NCI-H345 treated with DMSO at 0.1 percent for 48 hours (cell line): Measurements from ENCODE around the gene MYO16.
"Not testable (repeated sequence)": the region's sequence is repeated elsewhere in the genome, so short reads cannot be mapped to it uniquely, and the experiment has no call there.

Source experiments
- DNase-seq: peaks from one replicate; lab custom pipeline; 2025; ENCODE audit not compliant: unreplicated experiment; lab: John Stamatoyannopoulos, UW

The MYO16 gene

DNA sequence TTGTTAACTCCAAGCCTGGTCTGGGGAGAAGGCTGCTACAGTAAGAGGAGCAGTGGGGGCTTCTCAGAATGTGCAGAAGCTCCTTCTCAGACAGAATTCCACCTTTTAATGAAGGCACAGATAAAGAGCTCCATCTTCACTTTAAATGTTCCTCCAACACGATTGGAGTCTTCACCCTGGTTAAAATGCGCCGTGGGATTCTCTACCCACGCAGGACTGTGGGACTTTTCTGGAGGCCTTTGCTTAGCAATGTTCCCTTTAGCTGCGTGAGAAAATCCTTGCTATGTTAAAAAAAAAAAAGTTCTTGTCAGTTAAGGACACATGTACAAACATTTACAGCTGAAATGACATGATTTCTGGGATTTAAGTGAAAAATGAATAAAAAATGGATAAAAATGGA, 546.3 kb downstream of the MYO16 start:
- DNase-seq = no peak

DNA sequence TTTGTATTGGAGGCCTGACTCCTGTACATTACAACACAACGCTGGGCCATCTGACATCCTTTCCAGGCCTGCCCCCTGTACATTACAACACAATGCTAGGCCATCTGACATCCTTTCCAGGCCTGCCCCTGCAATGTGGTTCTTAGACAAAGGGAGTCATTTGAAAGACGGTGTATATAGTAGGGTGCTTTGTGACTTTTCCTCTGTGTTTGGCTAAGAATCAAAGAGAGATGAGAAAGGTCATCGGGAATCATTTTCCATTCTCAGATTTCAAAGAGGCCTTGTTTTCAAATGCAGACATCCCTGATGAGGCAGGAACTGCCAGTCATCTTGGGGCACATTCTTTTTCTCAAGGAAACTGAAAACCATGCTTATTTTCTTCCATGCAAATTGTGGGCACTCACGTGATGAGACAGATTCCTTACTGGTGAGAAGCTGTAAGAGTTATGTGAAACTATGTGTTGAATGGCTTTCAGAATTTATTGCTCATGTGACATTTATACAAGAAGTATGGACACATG, 551.6 kb downstream of the MYO16 start:
- no peak for DNase-seq

DNA sequence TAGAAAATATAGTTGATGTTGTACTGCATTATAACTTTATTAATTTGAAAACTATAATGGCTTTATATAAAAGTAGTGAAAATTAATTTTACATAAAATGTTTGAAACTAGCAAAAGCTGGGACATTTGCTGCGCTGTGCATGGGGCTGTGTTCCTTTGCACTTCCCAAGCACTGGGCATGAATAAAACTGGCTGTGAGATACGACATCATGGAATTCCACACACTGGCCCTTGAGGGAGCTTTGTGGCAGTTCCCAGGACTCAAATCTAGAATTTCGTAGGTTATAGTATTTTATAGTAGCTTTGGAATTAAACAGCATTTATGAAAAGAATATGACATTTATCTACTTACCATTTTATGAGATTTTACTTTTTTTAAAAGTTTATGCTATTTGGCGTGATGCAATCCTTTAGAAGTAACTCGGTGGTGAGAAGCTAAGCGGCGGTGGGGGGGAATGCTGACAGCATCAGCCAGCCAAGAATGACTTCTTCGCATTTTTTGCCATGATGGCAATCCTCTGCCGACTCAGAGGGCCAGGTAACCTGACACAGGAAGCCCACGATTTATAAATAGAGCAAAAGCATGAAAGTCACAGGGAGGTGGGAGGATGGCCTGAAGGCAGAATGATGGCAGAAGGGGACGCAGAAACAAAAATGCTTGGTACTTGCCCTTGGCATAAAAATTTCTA, 553.5 kb downstream of the MYO16 start:
- DNase-seq = no peak

DNA sequence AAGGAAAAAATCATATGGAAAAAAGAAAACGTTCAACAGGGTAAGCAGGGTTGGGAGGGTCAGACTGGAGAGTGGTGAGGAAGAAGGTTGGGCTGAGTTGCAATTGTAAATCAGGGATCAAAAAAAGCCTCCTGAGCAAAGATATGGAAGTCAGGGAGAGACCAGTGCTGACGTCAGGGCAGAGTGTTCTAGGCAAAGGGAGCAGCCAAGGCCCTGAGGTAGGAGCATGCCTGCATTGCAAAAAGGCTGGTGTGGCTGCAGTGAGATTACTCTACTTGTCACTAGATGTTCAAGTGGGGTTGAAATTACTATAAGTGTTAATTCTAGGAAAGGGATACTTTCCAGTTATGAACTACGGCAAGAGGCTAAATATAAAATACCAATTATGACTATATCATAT, 562.0 kb downstream of the MYO16 start:
- no peak for DNase-seq

- no peak for DNase-seq
These were observed 562.9 kb downstream of the MYO16 start for GRCh38 chr13:109192306-109192705.

- DNase-seq = no peak
These were observed 567.5 kb downstream of the MYO16 start for GRCh38 chr13:109196948-109197347.

DNA sequence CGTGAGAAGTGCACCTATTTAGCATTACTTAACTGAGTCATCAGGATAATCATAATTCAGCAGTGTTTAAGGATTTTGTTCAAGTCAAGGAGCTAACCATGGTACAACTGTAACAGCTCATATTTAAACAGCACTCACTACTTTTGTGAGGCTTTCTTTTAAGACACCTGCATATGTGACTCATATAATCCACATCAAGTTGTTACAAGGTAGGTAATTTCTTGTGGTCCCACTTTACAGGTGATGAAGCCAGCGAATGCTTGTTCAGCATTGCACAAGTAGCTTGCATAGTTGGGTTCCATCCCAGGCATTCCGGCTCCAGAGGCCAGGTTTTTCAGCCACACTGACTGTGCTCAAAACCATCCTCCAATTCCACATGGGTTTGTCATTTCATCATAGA, 569.2 kb downstream of the MYO16 start:
- no peak for DNase-seq

GRCh38 chr13:109199280-109199679, 569.9 kb downstream of the MYO16 start:
- no peak for DNase-seq

DNA sequence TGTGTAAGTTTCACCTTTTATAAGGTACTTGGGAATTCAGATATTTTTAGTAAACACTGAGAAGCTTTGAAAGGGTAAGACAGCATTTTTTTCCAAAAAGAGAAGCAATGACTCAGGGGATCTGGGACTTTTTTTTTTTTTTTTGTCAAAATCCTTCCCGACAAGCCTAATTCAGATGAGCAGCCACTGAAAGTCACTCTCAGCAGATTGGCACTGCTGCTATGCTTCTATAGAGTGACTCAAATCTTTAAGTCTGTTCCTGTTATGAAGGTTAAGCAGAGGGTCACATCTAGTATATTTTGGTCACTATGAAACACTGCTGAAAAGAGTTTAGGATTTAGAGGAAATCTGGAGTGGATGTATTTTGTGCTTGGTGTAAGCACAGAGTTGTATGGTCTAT, 571.1 kb downstream of the MYO16 start:
- no peak for DNase-seq

DNA sequence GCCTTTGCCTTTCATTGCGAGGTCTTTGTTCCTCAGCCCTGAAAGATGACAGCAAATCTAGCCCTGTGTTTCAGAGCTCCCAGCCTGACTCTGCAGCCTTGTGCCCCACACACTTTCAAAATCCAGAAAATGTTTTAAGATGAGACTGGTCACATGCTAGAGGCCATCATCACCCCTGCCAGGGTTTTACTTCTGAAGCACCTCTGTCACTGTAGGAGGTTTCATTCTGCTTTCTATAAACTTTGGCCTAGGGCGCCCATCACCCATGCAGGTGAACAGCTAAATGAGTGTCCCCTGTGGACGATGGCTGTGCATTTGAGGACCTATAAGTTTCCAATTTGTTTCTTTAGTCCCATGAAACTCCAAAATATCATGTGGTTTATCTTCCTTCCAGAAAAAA, 574.2 kb downstream of the MYO16 start:
- no peak for DNase-seq

GRCh38 chr13:109204252-109204651, 574.8 kb downstream of the MYO16 start:
- no peak for DNase-seq

DNA sequence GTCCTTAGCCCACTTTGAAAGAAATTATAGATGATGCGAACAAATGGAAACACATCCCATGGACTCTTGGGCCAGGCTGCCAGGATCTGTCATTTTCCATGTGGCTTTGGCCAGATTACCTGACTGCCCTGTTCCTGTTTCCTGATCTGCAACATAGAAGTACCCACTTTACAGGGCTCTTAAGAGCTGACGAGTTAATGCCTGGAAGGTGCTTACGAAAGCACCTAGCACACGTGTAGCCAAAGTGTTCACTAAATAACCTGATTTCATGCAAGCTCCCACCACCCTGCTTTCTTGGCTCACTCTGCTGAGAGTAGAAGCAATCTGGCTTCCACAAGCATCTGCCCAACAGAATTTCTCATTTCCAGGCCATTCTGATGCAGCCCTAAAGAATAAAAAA, 575.2 kb downstream of the MYO16 start:
- DNase-seq = no peak

DNA sequence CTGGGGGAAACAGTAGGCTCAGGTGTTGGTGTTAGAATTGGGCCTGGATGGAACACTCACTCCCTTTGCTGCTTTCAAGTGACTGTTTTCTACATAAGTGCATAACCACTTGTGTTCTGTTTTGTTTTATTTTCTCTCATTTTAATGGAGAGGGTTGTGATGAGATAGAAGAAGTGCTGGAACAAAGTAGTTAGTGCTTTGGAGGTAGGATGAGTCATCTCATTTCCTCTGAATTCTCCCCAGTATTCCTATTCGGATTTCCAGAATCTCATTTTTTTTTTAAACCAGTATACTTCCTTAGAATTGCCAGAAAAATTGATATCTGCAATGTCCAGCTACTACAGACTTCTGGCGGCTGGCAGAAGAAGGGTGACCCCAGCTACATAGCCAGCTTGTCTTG, 575.9 kb downstream of the MYO16 start:
- no peak for DNase-seq

GRCh38 chr13:109206616-109207015, 577.2 kb downstream of the MYO16 start:
- no peak for DNase-seq

DNA sequence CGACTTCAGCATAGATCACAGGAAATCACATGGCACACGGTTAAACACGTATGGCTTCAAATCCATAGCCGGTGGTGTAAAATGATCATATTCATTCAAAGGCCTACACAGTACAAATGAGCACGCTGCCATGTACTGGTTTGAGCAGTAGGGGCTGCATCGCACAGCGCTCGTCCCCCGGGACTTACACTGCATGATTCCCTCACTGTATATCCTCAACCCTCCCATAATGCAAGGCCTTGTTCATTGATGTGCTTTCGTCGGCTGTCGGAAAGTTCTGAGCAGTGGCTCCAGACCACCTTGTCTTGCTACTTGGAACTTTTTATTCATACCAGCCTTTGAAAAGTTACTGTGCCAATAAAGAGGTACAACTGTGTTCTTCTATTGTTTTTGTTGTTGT, 578.2 kb downstream of the MYO16 start:
- no peak for DNase-seq

DNA sequence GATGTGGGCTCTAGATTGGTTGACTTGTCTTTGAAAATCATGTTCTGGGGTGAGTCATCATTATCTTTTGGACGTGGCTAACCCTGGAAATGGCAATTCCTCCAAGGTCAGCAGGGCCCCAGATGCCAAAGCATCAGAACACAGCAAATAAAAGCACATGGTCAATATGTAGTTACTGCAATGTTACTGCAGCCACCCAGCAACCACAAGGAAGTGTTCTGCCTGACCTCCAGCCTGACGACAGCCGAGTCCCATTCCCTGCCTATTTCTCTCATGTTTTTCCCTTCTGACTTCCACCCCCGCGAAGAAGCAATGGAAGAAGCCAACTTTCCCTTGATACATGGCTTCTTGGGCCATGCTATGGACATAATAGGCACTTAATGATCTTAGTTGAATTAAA, 579.1 kb downstream of the MYO16 start:
- no peak for DNase-seq

GRCh38 chr13:109209526-109209925, 580.1 kb downstream of the MYO16 start:
- DNase-seq = no peak

- no peak for DNase-seq
These were observed 582.2 kb downstream of the MYO16 start for GRCh38 chr13:109211616-109212015.

DNA sequence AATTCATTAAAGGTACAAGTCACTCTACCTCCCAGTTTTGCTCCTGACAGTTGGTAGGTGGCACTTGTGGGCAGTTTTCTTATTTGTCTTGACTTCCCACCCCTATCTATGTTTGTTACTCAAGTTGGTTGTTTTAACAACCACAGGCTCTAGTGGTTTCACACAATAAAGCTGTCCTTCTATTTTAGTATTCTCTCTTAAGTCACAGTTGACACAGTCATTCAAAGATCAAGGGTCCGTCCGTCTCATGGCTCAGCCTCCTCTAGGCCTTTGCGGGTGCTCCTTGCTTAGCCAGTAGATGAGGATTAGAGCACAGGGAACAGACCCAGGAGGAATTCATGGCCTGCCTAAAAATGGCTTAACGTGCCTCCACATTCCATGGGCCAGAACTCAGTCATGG, 583.2 kb downstream of the MYO16 start:
- DNase-seq = no peak

DNA sequence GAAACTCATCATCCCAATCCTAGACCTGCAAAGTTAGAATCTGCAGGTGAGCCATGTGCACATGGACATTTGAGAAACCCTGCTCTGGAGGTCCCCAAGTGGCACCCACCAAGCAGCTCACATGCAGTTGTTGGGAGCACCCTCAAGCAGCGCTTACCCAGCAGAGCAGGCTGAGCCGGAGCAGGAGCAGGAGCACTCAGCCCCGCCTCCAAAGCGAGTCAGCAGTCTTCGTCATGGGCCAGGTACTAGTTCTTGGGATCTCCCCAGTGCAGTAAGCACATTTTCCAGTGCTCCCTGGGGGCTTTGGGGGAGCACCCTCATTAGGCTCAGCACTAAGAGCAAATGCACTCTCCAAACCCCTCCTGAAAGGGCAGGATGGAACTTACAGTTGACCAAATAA, 584.3 kb downstream of the MYO16 start:
- DNase-seq = no peak

- DNase-seq = no peak
These were observed 585.0 kb downstream of the MYO16 start for GRCh38 chr13:109214393-109214792.

DNA sequence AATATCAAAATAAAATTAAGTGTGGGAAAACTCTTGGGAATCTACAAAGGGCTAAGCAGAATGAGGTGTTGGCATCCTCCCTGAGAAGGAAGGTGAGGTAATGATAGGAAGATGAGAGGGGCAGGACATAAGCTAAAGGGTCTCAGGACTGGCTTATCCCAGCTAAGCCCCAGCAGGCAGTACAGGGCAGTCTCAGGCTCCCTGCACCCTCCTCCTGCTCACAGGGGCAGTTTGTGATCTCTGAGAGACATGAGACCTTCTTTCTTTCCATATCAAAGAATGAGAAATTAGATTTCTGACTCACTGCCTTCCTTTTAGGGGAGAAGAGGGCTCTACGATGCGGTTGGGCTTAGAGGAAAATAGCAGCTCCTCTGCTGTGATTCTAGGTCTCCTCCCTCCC, 586.0 kb downstream of the MYO16 start:
- DNase-seq = no peak

GRCh38 chr13:109217510-109217909, 588.1 kb downstream of the MYO16 start:
- DNase-seq = not testable (repeated sequence)
